Measurements from ENCODE around the gene PLEKHA8. TPM values are rescaled to one million over a fixed set of nuclear protein-coding genes. Genes with fewer than 3 reads are reported as not detected.

The PLEKHA8 gene
- total RNA-seq, 1 donor = 13.8 TPM

DNA sequence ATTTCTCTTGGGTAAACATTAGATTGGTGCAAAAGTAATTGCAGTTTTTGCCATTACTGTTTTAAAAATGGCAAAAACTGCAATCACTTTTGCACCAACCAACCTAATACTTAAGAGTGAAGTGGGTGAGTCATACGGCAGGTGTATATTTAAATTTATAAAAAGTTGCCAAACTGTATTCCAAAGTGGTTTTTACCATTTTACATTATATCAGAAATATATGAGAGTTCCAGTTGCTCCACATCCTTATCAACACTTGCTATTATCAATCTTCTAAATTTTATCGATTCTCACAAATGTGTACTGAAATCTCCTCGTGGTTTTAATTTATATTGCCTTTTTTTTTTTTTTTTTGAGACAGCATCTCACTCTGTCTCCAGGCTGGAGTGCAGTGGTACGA lies 35.1 kb upstream of the PLEKHA8 start:
- H3K36me3 ChIP-seq (ENCODE audit: insufficient read depth, low read length) = no peaks in the 10 kb centered on the region
- peaks cover 19% of the 10 kb centered on the region for H3K79me2 ChIP-seq (ENCODE audit: insufficient read depth, low read length)
- H2AFZ ChIP-seq (ENCODE audit: low read length) = no peak overlapping the region
- no peaks in the 10 kb centered on the region for H4K20me1 ChIP-seq (ENCODE audit: insufficient read depth, low read length)
- no peak overlapping the region for H3K4me3 ChIP-seq (ENCODE audit: insufficient read depth, low read length)
- no peak for DNase-seq (ENCODE audit: insufficient read length, low spot score, missing footprints)
- TF ChIP-seq, protein P1, sequence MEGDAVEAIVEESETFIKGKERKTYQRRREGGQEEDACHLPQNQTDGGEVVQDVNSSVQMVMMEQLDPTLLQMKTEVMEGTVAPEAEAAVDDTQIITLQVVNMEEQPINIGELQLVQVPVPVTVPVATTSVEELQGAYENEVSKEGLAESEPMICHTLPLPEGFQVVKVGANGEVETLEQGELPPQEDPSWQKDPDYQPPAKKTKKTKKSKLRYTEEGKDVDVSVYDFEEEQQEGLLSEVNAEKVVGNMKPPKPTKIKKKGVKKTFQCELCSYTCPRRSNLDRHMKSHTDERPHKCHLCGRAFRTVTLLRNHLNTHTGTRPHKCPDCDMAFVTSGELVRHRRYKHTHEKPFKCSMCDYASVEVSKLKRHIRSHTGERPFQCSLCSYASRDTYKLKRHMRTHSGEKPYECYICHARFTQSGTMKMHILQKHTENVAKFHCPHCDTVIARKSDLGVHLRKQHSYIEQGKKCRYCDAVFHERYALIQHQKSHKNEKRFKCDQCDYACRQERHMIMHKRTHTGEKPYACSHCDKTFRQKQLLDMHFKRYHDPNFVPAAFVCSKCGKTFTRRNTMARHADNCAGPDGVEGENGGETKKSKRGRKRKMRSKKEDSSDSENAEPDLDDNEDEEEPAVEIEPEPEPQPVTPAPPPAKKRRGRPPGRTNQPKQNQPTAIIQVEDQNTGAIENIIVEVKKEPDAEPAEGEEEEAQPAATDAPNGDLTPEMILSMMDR (IDR thresholded peaks at IDR 0.05; ENCODE audit: extremely low read depth, low read depth, low read length) = no peak
- peaks cover 2% of the 10 kb centered on the region for H3K9me3 ChIP-seq (ENCODE audit: low read depth, low read length)
- no peak overlapping the region for H3K4me2 ChIP-seq (ENCODE audit: insufficient read depth, low read length)
- no peaks in the 10 kb centered on the region for H3K27me3 ChIP-seq (ENCODE audit: insufficient read depth, low read length)
- H3K4me1 ChIP-seq (ENCODE audit: insufficient read depth, low read length) = peaks cover 10% of the 10 kb centered on the region
- no peak overlapping the region for H3K27ac ChIP-seq (ENCODE audit: low read depth, low read length)

DNA sequence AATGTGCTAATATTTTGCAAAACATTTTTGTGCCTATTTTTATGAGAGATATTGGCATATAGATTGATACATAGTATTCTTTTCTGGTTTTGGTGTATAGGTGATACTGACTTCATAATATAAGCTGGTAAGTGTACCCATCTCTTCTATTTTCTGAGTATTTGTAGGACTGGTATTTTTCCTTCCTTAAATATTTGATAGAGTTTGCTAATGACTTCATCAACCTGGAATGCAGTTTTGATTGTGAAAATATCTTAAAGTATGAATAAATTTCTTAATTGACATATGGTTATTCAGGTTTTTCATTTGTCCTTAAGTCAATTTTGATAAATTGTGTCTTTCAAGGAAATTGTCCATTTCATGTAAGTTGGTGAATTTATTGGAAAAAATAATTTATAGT lies 32.6 kb upstream of the PLEKHA8 start:
- Histone ChIP-seq H3K9me3 (ENCODE audit: low read depth, low read length) (peaks cover 2% of the 10 kb centered on the region), H4K20me1 (ENCODE audit: insufficient read depth, low read length) (no peaks in the 10 kb centered on the region), H3K4me2 (ENCODE audit: insufficient read depth, low read length) (no peak overlapping the region), H3K79me2 (ENCODE audit: insufficient read depth, low read length) (no peaks in the 10 kb centered on the region), H3K4me1 (ENCODE audit: insufficient read depth, low read length) (no peaks in the 10 kb centered on the region), H3K4me3 (ENCODE audit: insufficient read depth, low read length) (no peak overlapping the region), H3K27me3 (ENCODE audit: insufficient read depth, low read length) (no peaks in the 10 kb centered on the region), H2AFZ (ENCODE audit: low read length) (no peak overlapping the region), H3K27ac (ENCODE audit: low read depth, low read length) (no peak overlapping the region), H3K36me3 (ENCODE audit: insufficient read depth, low read length) (no peaks in the 10 kb centered on the region)
- TF ChIP-seq, protein P1 (IDR thresholded peaks at IDR 0.05; ENCODE audit: extremely low read depth, low read depth, low read length) = no peak
- DNase-seq (ENCODE audit: insufficient read length, low spot score, missing footprints) = no peak

DNA sequence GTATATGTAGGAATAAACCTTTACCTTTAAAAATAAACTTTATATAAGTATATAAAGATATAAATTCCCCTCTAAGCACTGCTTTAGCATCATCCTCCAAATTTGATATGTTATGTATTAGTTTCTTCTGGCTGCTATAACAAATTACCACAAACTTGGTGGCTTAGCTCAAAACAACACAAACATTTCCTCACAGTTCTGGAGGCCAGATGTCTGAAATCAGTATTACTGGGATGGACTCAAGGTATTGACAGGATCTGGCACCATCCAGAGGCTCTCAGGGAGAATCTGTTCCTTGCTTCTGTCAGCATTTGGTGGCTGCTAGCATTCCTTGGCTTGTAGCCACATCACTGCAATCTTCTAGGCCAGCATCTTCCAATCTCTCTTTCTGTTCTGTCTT lies 31.9 kb upstream of the PLEKHA8 start:
- H2AFZ ChIP-seq (ENCODE audit: low read length) = no peak overlapping the region
- no peaks in the 10 kb centered on the region for H3K79me2 ChIP-seq (ENCODE audit: insufficient read depth, low read length)
- H4K20me1 ChIP-seq (ENCODE audit: insufficient read depth, low read length) = no peaks in the 10 kb centered on the region
- no peak overlapping the region for H3K4me2 ChIP-seq (ENCODE audit: insufficient read depth, low read length)
- H3K36me3 ChIP-seq (ENCODE audit: insufficient read depth, low read length) = no peaks in the 10 kb centered on the region
- no peaks in the 10 kb centered on the region for H3K4me1 ChIP-seq (ENCODE audit: insufficient read depth, low read length)
- H3K27ac ChIP-seq (ENCODE audit: low read depth, low read length) = no peak overlapping the region
- H3K9me3 ChIP-seq (ENCODE audit: low read depth, low read length) = peaks cover 2% of the 10 kb centered on the region
- no peak for DNase-seq (ENCODE audit: insufficient read length, low spot score, missing footprints)
- no peaks in the 10 kb centered on the region for H3K27me3 ChIP-seq (ENCODE audit: insufficient read depth, low read length)
- no peak overlapping the region for H3K4me3 ChIP-seq (ENCODE audit: insufficient read depth, low read length)
- TF ChIP-seq, protein P1 (IDR thresholded peaks at IDR 0.05; ENCODE audit: extremely low read depth, low read depth, low read length) = no peak

DNA sequence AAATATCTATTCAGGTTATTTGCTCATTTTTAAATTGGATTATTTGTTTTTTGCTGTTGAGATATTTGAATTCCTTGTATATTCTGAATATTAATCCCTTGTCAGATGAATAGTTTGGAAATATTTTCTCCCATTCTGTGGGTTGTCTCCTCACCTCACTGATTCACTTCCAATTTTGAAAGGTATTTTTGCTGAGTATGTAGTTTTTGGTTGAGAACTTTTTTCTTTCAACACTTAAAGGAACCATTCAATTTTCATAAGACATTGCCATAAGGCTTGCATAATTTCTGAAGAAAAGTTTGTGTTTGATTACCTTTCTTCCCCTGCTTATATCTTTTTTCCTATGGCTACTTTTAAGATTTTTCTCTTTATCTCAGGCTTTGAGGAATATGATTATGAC lies 29.7 kb upstream of the PLEKHA8 start:
- Histone ChIP-seq H3K27ac (ENCODE audit: low read depth, low read length) (no peak overlapping the region), H4K20me1 (ENCODE audit: insufficient read depth, low read length) (no peaks in the 10 kb centered on the region), H3K4me3 (ENCODE audit: insufficient read depth, low read length) (no peak overlapping the region), H2AFZ (ENCODE audit: low read length) (no peak overlapping the region), H3K36me3 (ENCODE audit: insufficient read depth, low read length) (no peaks in the 10 kb centered on the region), H3K4me2 (ENCODE audit: insufficient read depth, low read length) (no peak overlapping the region), H3K27me3 (ENCODE audit: insufficient read depth, low read length) (no peaks in the 10 kb centered on the region), H3K9me3 (ENCODE audit: low read depth, low read length) (peaks cover 2% of the 10 kb centered on the region), H3K79me2 (ENCODE audit: insufficient read depth, low read length) (no peaks in the 10 kb centered on the region), H3K4me1 (ENCODE audit: insufficient read depth, low read length) (no peaks in the 10 kb centered on the region)
- DNase-seq (ENCODE audit: insufficient read length, low spot score, missing footprints) = no peak
- TF ChIP-seq, protein P1 (IDR thresholded peaks at IDR 0.05; ENCODE audit: extremely low read depth, low read depth, low read length) = no peak

All from osteoblast (primary cell).